Measurements from ENCODE around the gene DNPH1. TPM values are rescaled to one million over a fixed set of nuclear protein-coding genes. Genes with fewer than 3 reads are reported as not detected.

DNPH1 gene
- 31.3 TPM for total RNA-seq

- Histone ChIP-seq H3K9ac (ENCODE audit: low read depth in 1 of 3, low read length in 3 of 3) (peak within 1 kb of the TSS; percentile 67 to 82 (median 72)), H3K27me3 (ENCODE audit: control insufficient read depth in 3 of 3, insufficient read depth in 3 of 3, low read length in 3 of 3) (peaks cover 0 to 5% (median 0%) of the 10 kb centered on the region in 3 donors), H3K4me1 (ENCODE audit: control insufficient read depth in 3 of 3, insufficient read depth in 3 of 3, low read length in 3 of 3) (peaks cover 4 to 11% (median 5%) of the 10 kb centered on the region in 3 donors), H3K4me3 (ENCODE audit: low read length in 3 of 3) (peak within 1 kb of the TSS; percentile 73 to 81 (median 81)), H3K9me3 (ENCODE audit: control insufficient read depth in 3 of 3, low read length in 3 of 3) (no peaks in the 10 kb centered on the region), H3K27ac (ENCODE audit: low read depth, low read length) (no peak within 1 kb of the TSS), H3K36me3 (ENCODE audit: control insufficient read depth in 3 of 3, insufficient read depth in 3 of 3, low read length in 3 of 3) (peaks cover 4 to 11% (median 8%) of the 10 kb centered on the region in 3 donors)
Measured at GRCh38 chr6:43228951-43229802, at the start of gene DNPH1. DNPH1 (minus strand) TSS chr6:43229481; CDS start chr6:43229456, 25 bp downstream.

GRCh38 chr6:43278524-43279078 is 49.3 kb upstream of the DNPH1 start:
- Histone ChIP-seq H3K9me3 (ENCODE audit: control insufficient read depth in 3 of 3, low read length in 3 of 3) (no peaks in the 10 kb centered on the region), H3K27me3 (ENCODE audit: control insufficient read depth in 3 of 3, insufficient read depth in 3 of 3, low read length in 3 of 3) (peaks cover 46 to 51% (median 50%) of the 10 kb centered on the region in 3 donors), H3K36me3 (ENCODE audit: control insufficient read depth in 3 of 3, insufficient read depth in 3 of 3, low read length in 3 of 3) (no peaks in the 10 kb centered on the region), H3K4me1 (ENCODE audit: control insufficient read depth in 3 of 3, insufficient read depth in 3 of 3, low read length in 3 of 3) (peaks cover 0 to 4% (median 3%) of the 10 kb centered on the region in 3 donors), H3K4me3 (ENCODE audit: low read length in 3 of 3) (no peak overlapping the region), H3K27ac (ENCODE audit: low read depth, low read length) (no peak overlapping the region), H3K9ac (ENCODE audit: low read depth in 1 of 3, low read length in 3 of 3) (no peak overlapping the region)

- Histone ChIP-seq H3K9me3 (ENCODE audit: control insufficient read depth in 3 of 3, low read length in 3 of 3) (no peaks in the 10 kb centered on the region), H3K36me3 (ENCODE audit: control insufficient read depth in 3 of 3, insufficient read depth in 3 of 3, low read length in 3 of 3) (no peaks in the 10 kb centered on the region), H3K4me3 (ENCODE audit: low read length in 3 of 3) (no peak overlapping the region), H3K27ac (ENCODE audit: low read depth, low read length) (no peak overlapping the region), H3K27me3 (ENCODE audit: control insufficient read depth in 3 of 3, insufficient read depth in 3 of 3, low read length in 3 of 3) (peaks cover 38 to 54% (median 51%) of the 10 kb centered on the region in 3 donors), H3K9ac (ENCODE audit: low read depth in 1 of 3, low read length in 3 of 3) (no peak overlapping the region), H3K4me1 (ENCODE audit: control insufficient read depth in 3 of 3, insufficient read depth in 3 of 3, low read length in 3 of 3) (peaks cover 0 to 4% (median 3%) of the 10 kb centered on the region in 3 donors)
Measured at GRCh38 chr6:43277643-43278523, 48.6 kb upstream of the DNPH1 start.

GRCh38 chr6:43277306-43277642 is 48.0 kb upstream of the DNPH1 start:
- Histone ChIP-seq H3K9ac (ENCODE audit: low read depth in 1 of 3, low read length in 3 of 3) (no peak overlapping the region), H3K4me1 (ENCODE audit: control insufficient read depth in 3 of 3, insufficient read depth in 3 of 3, low read length in 3 of 3) (peaks cover 0 to 4% (median 3%) of the 10 kb centered on the region in 3 donors), H3K36me3 (ENCODE audit: control insufficient read depth in 3 of 3, insufficient read depth in 3 of 3, low read length in 3 of 3) (no peaks in the 10 kb centered on the region), H3K9me3 (ENCODE audit: control insufficient read depth in 3 of 3, low read length in 3 of 3) (no peaks in the 10 kb centered on the region), H3K4me3 (ENCODE audit: low read length in 3 of 3) (no peak overlapping the region), H3K27ac (ENCODE audit: low read depth, low read length) (no peak overlapping the region), H3K27me3 (ENCODE audit: control insufficient read depth in 3 of 3, insufficient read depth in 3 of 3, low read length in 3 of 3) (peaks cover 37 to 50% (median 45%) of the 10 kb centered on the region in 3 donors)

- Histone ChIP-seq H3K27me3 (ENCODE audit: control insufficient read depth in 3 of 3, insufficient read depth in 3 of 3, low read length in 3 of 3) (peaks cover 35 to 51% (median 44%) of the 10 kb centered on the region in 3 donors), H3K4me3 (ENCODE audit: low read length in 3 of 3) (no peak overlapping the region), H3K4me1 (ENCODE audit: control insufficient read depth in 3 of 3, insufficient read depth in 3 of 3, low read length in 3 of 3) (peaks cover 0 to 4% (median 3%) of the 10 kb centered on the region in 3 donors)
Measured at GRCh38 chr6:43276577-43277305, 47.5 kb upstream of the DNPH1 start.

GRCh38 chr6:43275801-43276576 is 46.7 kb upstream of the DNPH1 start:
- Histone ChIP-seq H3K27me3 (ENCODE audit: control insufficient read depth in 3 of 3, insufficient read depth in 3 of 3, low read length in 3 of 3) (peaks cover 33 to 51% (median 47%) of the 10 kb centered on the region in 3 donors), H3K4me1 (ENCODE audit: control insufficient read depth in 3 of 3, insufficient read depth in 3 of 3, low read length in 3 of 3) (peaks cover 0 to 4% (median 3%) of the 10 kb centered on the region in 3 donors), H3K9ac (ENCODE audit: low read depth in 1 of 3, low read length in 3 of 3) (no peak overlapping the region), H3K27ac (ENCODE audit: low read depth, low read length) (no peak overlapping the region), H3K4me3 (ENCODE audit: low read length in 3 of 3) (peak overlapping the region in 1 of 3 donors; percentile 14), H3K9me3 (ENCODE audit: control insufficient read depth in 3 of 3, low read length in 3 of 3) (no peaks in the 10 kb centered on the region), H3K36me3 (ENCODE audit: control insufficient read depth in 3 of 3, insufficient read depth in 3 of 3, low read length in 3 of 3) (no peaks in the 10 kb centered on the region)

More at GRCh38 chr6:43276577-43277305, 47.5 kb upstream of the DNPH1 start:
- Histone ChIP-seq H3K9me3 (ENCODE audit: control insufficient read depth in 3 of 3, low read length in 3 of 3) (no peaks in the 10 kb centered on the region), H3K36me3 (ENCODE audit: control insufficient read depth in 3 of 3, insufficient read depth in 3 of 3, low read length in 3 of 3) (no peaks in the 10 kb centered on the region), H3K9ac (ENCODE audit: low read depth in 1 of 3, low read length in 3 of 3) (no peak overlapping the region), H3K27ac (ENCODE audit: low read depth, low read length) (no peak overlapping the region)

- Histone ChIP-seq H3K4me1 (ENCODE audit: control insufficient read depth in 3 of 3, insufficient read depth in 3 of 3, low read length in 3 of 3) (peaks cover 0 to 4% (median 3%) of the 10 kb centered on the region in 3 donors), H3K9ac (ENCODE audit: low read depth in 1 of 3, low read length in 3 of 3) (no peak overlapping the region), H3K36me3 (ENCODE audit: control insufficient read depth in 3 of 3, insufficient read depth in 3 of 3, low read length in 3 of 3) (no peaks in the 10 kb centered on the region), H3K27ac (ENCODE audit: low read depth, low read length) (no peak overlapping the region), H3K27me3 (ENCODE audit: control insufficient read depth in 3 of 3, insufficient read depth in 3 of 3, low read length in 3 of 3) (peaks cover 33 to 60% (median 50%) of the 10 kb centered on the region in 3 donors), H3K9me3 (ENCODE audit: control insufficient read depth in 3 of 3, low read length in 3 of 3) (no peaks in the 10 kb centered on the region), H3K4me3 (ENCODE audit: low read length in 3 of 3) (no peak overlapping the region)
Measured at GRCh38 chr6:43274916-43275597, 45.8 kb upstream of the DNPH1 start.

GRCh38 chr6:43274127-43274915 is 45.0 kb upstream of the DNPH1 start:
- H3K36me3 ChIP-seq (ENCODE audit: control insufficient read depth in 3 of 3, insufficient read depth in 3 of 3, low read length in 3 of 3): no peaks in the 10 kb centered on the region
- H3K9me3 ChIP-seq (ENCODE audit: control insufficient read depth in 3 of 3, low read length in 3 of 3): no peaks in the 10 kb centered on the region
- no peak overlapping the region for H3K4me3 ChIP-seq (ENCODE audit: low read length in 3 of 3)
- no peak overlapping the region for H3K9ac ChIP-seq (ENCODE audit: low read depth in 1 of 3, low read length in 3 of 3)
- peaks cover 0 to 10% (median 4%) of the 10 kb centered on the region in 3 donors for H3K4me1 ChIP-seq (ENCODE audit: control insufficient read depth in 3 of 3, insufficient read depth in 3 of 3, low read length in 3 of 3)
- peaks cover 33 to 63% (median 45%) of the 10 kb centered on the region in 3 donors for H3K27me3 ChIP-seq (ENCODE audit: control insufficient read depth in 3 of 3, insufficient read depth in 3 of 3, low read length in 3 of 3)
- no peak overlapping the region for H3K27ac ChIP-seq (ENCODE audit: low read depth, low read length)
